Stomach (tissue), 9 donors: Measurements from ENCODE around the gene EYA3. TPM values are rescaled to one million over a fixed set of nuclear protein-coding genes. Genes with fewer than 3 reads are reported as not detected.

Experiments used
- DNase-seq, 2 donors: peaks; one replicate each; pipeline versions ENCODE4 v3.0.0 to v3.0.0-alpha.2; 2013 to 2019
- H3K27ac ChIP-seq, 5 donors: fragments of 200-600 bp in 4 of 5; sonication (generic) in 4 of 5; one replicate each; pipeline ENCODE4 v1.5.1; 2013 to 2019; ENCODE audit warnings: mild to moderate bottlenecking in 1 of 5, moderate library complexity in 1 of 5
- H3K27me3 ChIP-seq, 3 donors: fragments of 200-600 bp; sonication (generic); one replicate each; pipeline ENCODE4 v1.5.1; 2017 to 2019; ENCODE audit warnings: mixed run types in 1 of 3
- H3K36me3 ChIP-seq, 4 donors: fragments of 200-600 bp; sonication (generic); 1 replicate in 3 of 4; 2 replicates in 1 of 4; pipeline ENCODE4 v1.5.1; 2016 to 2019
- H3K4me1 ChIP-seq, 4 donors: fragments of 200-600 bp; sonication (generic); one replicate each; pipeline ENCODE4 v1.5.1; 2016 to 2019
- H3K4me3 ChIP-seq, 4 donors: fragments of 200-600 bp; sonication (generic) in 3 of 4; one replicate each; pipeline ENCODE4 v1.5.1; 2016 to 2019; ENCODE audit warnings: mild to moderate bottlenecking in 1 of 4
- H3K9me3 ChIP-seq, 4 donors: fragments of 200-600 bp; sonication (generic); one replicate each; pipeline ENCODE4 v1.5.1; 2016 to 2019
- CTCF ChIP-seq, 7 experiments: fragments of 450-650 bp in 4 of 7; fragments of 200-600 bp in 3 of 7; sonication (generic) in 3 of 7; IDR thresholded peaks; one replicate each; pipeline ENCODE4 v1.5.1; 2016 to 2019; ENCODE audit warnings: antibody characterized with exemption in 7 of 7, control low read depth in 2 of 7, mild to moderate bottlenecking in 1 of 7
- EP300 ChIP-seq: sonication (generic); formaldehyde crosslinking; IDR thresholded peaks from one replicate; pipeline ENCODE4 v1.6.1; 2017; ENCODE audit warnings: antibody characterized with exemption
- POLR2A ChIP-seq, 4 donors: fragments of 450-650 bp; IDR thresholded peaks; one replicate each; pipeline ENCODE4 v1.6.1; 2016; ENCODE audit warnings: antibody characterized with exemption in 4 of 4, control low read depth in 2 of 4, mild to moderate bottlenecking in 1 of 4, moderate library complexity in 1 of 4
- POLR2AphosphoS5 ChIP-seq, 3 donors: sonication (generic); formaldehyde crosslinking; IDR thresholded peaks; one replicate each; pipeline ENCODE4 v1.6.1; 2016; ENCODE audit warnings: antibody characterized with exemption in 3 of 3
- WGBS, 5 donors: extraction: QIAGEN DNeasy Blood & Tissue Kit in 3 of 5; methylation state at CpG; one replicate each; pipeline versions ENCODE4 v1.1.5 to v1.1.7; 2013 to 2018; 5-methylcytosine and 5-hydroxymethylcytosine counted together
- intact Hi-C: fragments of 100-400 bp; cut with DNase I; formaldehyde crosslinking; loops from one replicate; pipeline ENCODE4 v1.15.1; 2023; ENCODE audit warnings: low total_unique reads
- polyA plus RNA-seq, 3 donors: library from polyadenylated mRNA; stranded (reverse); fragments of 200-250 nt; gene quantifications; one replicate each; pipeline ENCODE4 v1.2.3, GENCODE V29; 2013
- total RNA-seq, 5 donors: library from RNA; depleted of rRNA; stranded (reverse); fragments of >200 nt; gene quantifications; one replicate each; pipeline versions ENCODE4 v1.1.0 to v1.2.3, GENCODE V29; 2014 to 2016
- donor health status: healthy with polysubstance abuse.
- donor health status: Bipolar disorder and iron deficiency.
- donor health status: healthy.

Gene EYA3
- total and polyA plus RNA-seq, 8 donors = 2.9 to 38.2 (median 12.5) TPM

GRCh38 chr1:28045777-28046176 lies 42.6 kb downstream of the EYA3 start:
- no peak for DNase-seq
- Histone ChIP-seq H3K4me3 (no peak overlapping the region), H3K27me3 (no peaks in the 10 kb centered on the region), H3K9me3 (no peaks in the 10 kb centered on the region), H3K4me1 (no peaks in the 10 kb centered on the region), H3K36me3 (peaks cover 10 to 56% (median 48%) of the 10 kb centered on the region in 4 donors), H3K27ac (no peak overlapping the region)
- intact Hi-C loops = no loop called here
- TF ChIP-seq CTCF (IDR thresholded peaks at IDR 0.05) (no peak), EP300 (no peak), POLR2AphosphoS5 (IDR thresholded peaks at IDR 0.05) (no peak), POLR2A (IDR thresholded peaks at IDR 0.05) (no peak)
- 89 to 96% (median 92%) methylated on average over 1 of the region's 1 CpG for WGBS, 5 donors

- H3K9me3 ChIP-seq = no peaks in the 10 kb centered on the region
- no peak overlapping the region for H3K4me3 ChIP-seq
- peaks cover 10 to 67% (median 61%) of the 10 kb centered on the region in 4 donors for H3K36me3 ChIP-seq
- intact Hi-C loops = no loop called here
- 93 to 100% (median 96%) methylated on average over 1 of the region's 1 CpG for WGBS, 5 donors
- no peak for TF ChIP-seq CTCF (IDR thresholded peaks at IDR 0.05)
- no peak for TF ChIP-seq POLR2AphosphoS5 (IDR thresholded peaks at IDR 0.05)
- TF ChIP-seq EP300 = no peak
- no peak for TF ChIP-seq POLR2A (IDR thresholded peaks at IDR 0.05)
- H3K4me1 ChIP-seq = no peaks in the 10 kb centered on the region
- H3K27me3 ChIP-seq = no peaks in the 10 kb centered on the region
- H3K27ac ChIP-seq = no peak overlapping the region
- DNase-seq = no peak
These were observed 44.0 kb downstream of the EYA3 start for GRCh38 chr1:28044399-28044798.

GRCh38 chr1:28039341-28039740 lies 49.1 kb downstream of the EYA3 start:
- Histone ChIP-seq H3K27me3 (no peaks in the 10 kb centered on the region), H3K27ac (no peak overlapping the region), H3K4me3 (no peak overlapping the region), H3K9me3 (no peaks in the 10 kb centered on the region), H3K4me1 (no peaks in the 10 kb centered on the region), H3K36me3 (peaks cover 4 to 85% (median 76%) of the 10 kb centered on the region in 4 donors)
- WGBS, 5 donors = 79 to 88% (median 86%) methylated on average over 2 of the region's 2 CpGs
- TF ChIP-seq EP300 (no peak), CTCF (IDR thresholded peaks at IDR 0.05) (no peak), POLR2AphosphoS5 (IDR thresholded peaks at IDR 0.05) (no peak), POLR2A (IDR thresholded peaks at IDR 0.05) (no peak)
- intact Hi-C loops = no loop called here
- DNase-seq = no peak

GRCh38 chr1:28037946-28038345 lies 50.5 kb downstream of the EYA3 start:
- intact Hi-C loops = no loop called here
- Histone ChIP-seq H3K27me3 (no peaks in the 10 kb centered on the region), H3K4me3 (no peak overlapping the region), H3K4me1 (no peaks in the 10 kb centered on the region), H3K9me3 (no peaks in the 10 kb centered on the region), H3K27ac (no peak overlapping the region), H3K36me3 (peaks cover 4 to 81% (median 72%) of the 10 kb centered on the region in 4 donors)
- TF ChIP-seq EP300 (no peak), POLR2AphosphoS5 (IDR thresholded peaks at IDR 0.05) (no peak), POLR2A (IDR thresholded peaks at IDR 0.05) (no peak), CTCF (IDR thresholded peaks at IDR 0.05) (no peak)
- no peak for DNase-seq
- WGBS, 5 donors = 86 to 93% (median 89%) methylated on average over 8 of the region's 8 CpGs
